Left kidney (tissue), 2 donors: Measurements from ENCODE around the gene ITGA8. TPM values are rescaled to one million over a fixed set of nuclear protein-coding genes. Genes with fewer than 3 reads are reported as not detected.
"Not testable (repeated sequence)": the region's sequence is repeated elsewhere in the genome, so short reads cannot be mapped to it uniquely, and the experiment has no call there.

Source experiments
- DNase-seq: peaks from one replicate; pipeline ENCODE4 v3.0.0-alpha.2; 2013
- polyA plus RNA-seq: library from polyadenylated mRNA; unstranded; fragments of 120-200 nt; gene quantifications from one replicate; pipeline ENCODE4 v1.2.1, GENCODE V29; 2013; ENCODE audit not compliant: insufficient read length

Gene ITGA8
- polyA plus RNA-seq, 1 donor = 47.7 TPM

DNA sequence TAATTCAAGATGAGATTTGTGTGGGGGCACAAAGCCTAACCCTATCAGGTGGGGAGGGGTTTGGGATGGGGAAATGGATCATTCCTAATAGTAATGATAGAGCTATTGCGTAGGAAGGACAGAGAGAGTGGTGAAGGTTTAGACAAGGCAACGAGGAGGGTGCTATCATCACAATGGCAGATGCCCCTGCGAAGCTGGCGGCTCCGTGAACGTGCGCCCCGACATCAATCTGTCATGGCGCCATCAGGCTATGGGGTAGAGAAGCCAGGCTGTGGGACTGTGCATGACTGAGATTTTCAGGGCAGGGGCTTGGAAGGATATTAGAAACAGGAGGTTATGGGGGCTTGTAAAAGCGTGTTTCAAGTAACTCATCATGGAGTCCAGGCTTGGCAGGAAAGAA lies 157.6 kb downstream of the ITGA8 start:
- DNase-seq = no peak

DNA sequence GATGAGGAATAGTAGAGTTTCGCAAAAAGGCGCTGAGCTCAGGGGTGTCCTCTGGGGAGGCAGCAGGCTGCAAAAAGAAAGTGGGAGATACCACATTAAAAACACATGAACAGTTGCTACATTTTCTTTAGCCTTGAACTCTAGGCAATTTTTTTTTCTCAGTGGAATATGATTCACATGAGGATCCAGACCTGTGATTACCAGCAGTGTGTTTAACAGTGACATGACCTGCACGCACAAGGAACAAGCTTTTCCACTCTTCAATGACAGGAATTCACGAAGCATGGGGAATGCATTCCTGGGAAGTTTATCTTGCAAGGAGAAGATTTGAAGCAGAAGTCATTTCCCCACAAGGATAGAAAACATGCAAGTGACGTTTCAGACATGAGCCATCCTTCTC lies 161.6 kb downstream of the ITGA8 start:
- no peak for DNase-seq

DNA sequence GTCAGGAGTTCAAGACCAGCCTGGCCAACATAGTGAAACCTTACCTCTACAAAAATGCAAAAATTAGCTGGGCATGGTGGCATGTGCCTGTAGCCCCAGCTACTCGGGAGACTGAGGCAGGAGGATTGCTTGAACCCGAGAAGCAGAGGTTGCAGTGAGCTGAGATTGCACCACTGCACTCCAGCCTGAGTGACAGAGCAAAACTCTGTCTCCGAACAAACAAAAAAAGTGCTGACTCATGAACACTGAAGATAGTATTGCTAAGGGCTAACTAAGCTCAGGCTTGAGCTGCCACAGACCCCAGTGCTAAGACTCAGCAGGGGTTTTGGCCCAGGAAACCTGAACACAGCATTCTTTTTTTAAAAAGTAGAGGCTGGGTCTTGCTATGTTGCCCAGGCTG lies 162.6 kb downstream of the ITGA8 start:
- not testable (repeated sequence) for DNase-seq

DNA sequence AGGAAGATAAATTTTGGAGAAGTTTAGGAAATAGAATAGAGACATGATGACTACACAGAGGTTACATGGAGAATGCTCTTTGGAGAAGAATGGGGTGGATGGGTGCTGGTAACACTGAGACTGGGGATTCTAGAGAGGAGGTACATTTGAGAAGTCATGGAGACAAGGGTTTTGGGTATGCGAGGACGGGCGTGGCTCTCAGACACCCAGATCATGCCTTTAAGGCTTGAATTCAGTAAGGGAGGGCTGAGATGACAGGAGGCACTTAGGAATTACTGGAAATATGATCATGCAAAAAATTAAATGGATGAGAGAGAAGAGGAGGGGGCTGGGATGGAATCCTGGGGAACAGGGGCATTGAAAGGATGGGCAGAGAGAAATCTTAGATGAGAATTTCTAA lies 168.8 kb downstream of the ITGA8 start:
- DNase-seq = no peak

- no peak for DNase-seq
Measured at GRCh38 chr10:15548331-15548730, 171.4 kb downstream of the ITGA8 start.

DNA sequence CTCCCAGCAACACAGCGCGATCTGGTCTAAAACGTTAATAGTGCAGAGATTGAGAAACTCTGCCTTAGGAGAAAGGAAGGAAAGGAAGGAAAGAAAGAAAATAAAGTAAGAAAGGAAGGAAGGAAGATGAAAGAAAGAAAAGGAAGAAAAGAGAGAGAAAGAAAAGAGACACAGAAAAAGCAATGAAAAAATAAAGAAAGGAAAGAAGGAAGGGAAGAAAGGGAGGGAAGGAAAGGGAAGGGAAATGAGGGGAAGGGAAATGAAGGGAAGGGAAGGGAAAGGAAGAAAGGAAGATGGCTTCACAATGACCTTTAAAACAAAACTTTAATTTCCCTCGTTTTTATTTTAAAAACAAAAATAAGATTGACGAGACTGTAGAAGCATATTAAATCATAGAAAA lies 173.1 kb downstream of the ITGA8 start:
- DNase-seq = no peak

- no peak for DNase-seq
Measured at GRCh38 chr10:15545884-15546283, 173.8 kb downstream of the ITGA8 start.

DNA sequence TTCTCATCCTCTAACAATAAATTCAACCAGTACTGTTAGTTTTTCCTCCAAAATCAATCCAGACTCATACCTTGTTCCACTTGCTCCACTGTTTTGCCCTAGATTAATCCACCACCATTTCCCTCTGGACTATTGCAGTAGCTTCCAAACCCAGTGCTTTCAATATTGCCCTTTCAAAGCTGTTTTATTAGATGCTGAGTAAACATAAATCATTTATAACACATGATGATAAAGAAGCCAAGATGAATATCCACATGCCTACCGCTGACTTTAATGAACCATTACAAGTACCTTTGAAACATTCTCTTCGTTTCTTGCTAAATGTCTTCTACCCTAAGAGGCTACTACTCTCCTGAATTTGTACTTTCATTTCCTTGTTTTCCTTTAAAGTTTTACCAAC lies 174.5 kb downstream of the ITGA8 start:
- no peak for DNase-seq

DNA sequence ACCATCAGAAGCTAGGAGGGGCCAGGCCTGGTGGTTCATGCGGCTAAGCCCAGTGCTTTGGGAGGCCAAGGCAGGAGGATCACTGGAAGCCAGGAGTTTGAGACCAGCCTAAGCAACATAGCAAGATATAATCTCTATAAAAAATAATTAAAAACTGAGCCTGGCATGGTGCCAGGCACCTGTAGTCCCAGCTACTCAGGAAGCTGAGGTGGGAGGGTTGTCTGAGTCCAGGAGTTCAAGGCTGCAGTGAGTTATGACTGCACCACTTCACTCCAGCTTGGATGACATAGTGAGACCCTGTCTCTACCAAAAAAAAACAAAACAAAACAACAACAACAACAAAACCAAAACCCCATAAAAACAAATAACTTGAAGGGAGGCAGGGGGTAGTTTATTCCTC lies 175.7 kb downstream of the ITGA8 start:
- no peak for DNase-seq

DNA sequence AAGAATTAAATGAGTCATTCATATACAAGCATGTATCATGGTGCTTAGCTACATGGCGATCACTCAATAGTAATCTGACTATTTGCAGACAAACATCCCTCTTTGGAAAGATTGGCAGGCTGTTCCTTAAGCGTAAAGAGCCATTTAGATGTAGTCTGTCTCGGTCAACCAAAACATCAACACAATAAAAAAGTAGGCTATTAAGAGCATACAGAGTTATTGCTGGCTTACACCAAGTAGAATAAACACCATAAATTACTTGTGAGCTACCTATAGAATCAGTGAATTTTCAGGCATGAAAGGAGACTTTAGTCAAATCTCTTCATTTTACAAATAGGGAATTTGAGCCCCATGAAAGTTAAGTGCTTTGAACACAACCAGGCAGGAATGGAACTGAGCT lies 176.9 kb downstream of the ITGA8 start:
- DNase-seq = no peak

- no peak for DNase-seq
Measured at GRCh38 chr10:15541376-15541775, 178.3 kb downstream of the ITGA8 start.

- DNase-seq = no peak
Measured at GRCh38 chr10:15540727-15541126, 179.0 kb downstream of the ITGA8 start.

GRCh38 chr10:15539262-15539661 lies 180.5 kb downstream of the ITGA8 start:
- DNase-seq = no peak

DNA sequence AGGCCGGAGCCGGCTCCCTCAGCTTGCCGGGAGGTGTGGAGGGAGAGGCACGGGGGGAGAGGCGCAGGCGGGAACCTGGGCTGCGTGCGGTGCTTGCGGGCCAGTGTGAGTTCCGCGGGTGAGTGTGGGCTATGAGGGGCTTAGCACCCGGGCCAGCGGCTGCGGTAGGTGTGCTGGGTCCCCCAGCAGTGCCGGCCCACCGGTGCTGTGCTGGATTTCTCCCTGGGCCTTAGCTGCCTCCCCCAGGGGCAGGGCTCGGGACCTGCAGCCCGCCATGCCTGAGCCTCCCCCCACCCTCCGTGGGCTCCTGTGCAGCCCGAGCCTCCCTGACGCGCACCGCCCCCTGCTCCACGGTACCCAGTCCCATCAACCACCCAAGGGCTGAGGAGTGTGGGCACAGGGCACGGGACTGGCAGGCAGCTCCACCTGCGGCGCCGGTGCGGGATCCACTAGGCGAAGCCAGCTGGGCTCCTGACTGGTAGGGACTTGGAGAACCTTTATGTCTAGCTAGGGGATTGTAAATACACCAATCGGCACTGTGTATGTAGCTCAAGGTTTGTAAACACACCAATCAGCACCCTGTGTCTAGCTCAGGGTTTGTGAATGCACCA lies 184.7 kb downstream of the ITGA8 start:
- not testable (repeated sequence) for DNase-seq

DNA sequence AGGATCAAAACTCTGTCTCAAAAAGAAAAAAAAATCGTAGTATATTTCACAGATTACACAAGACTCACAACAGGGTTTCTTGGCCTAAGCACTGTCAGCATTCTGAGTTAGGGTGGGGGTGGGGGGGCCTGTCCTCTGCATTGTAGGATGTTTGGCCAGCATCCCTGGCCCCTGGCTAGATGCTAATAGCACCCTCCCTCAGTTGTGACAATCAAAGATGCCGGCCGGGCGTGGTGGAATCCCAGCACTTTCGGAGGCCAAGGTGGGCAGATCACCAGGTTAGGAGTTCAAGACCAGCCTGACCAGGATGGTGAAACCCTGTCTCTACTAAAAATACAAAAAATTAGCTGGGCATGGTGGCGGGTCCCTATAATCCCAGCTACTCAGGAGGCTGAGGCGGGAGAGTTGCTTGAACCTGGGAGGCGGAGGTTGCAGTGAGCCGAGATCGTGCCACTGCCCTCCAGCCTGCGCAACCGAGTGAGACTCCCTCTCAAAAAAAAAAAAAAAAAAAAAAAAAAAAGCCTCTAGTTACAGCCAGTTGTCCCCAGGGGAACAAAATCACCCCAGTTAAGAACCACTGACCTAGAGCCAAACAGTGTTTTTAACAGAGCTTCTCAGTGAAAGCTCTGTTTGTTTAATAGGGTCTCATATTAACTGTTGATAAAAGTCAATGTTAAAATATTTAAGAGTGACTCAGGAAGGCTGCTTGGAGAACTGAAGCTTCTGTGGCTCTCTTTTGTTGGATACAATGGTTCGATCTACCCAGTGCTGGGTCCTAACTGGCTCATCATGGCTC lies 187.6 kb downstream of the ITGA8 start:
- DNase-seq = no peak

DNA sequence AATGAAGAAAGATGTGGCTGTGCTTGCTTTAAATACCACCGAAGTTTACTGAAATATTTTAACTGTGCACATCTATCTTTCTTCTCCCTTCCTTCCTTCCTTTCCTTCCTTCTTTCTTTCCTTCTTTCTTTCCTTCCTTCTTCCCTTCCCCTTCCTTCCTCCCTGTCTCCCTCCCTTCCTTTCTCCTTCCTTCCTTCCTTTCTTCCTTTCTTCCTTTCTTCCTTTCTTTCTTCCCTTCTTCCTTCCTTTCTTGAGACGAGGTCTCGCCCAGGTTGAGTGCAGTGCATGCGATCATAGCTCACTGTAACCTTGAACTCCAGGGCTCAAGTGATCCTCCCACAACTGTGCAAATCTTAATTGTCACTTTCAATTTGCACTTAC lies 190.9 kb downstream of the ITGA8 start:
- no peak for DNase-seq

- DNase-seq = no peak
Measured at GRCh38 chr10:15526754-15527153, 193.0 kb downstream of the ITGA8 start.

- DNase-seq = no peak
Measured at GRCh38 chr10:15521328-15521903, 198.3 kb downstream of the ITGA8 start.

- DNase-seq = no peak
Measured at GRCh38 chr10:15518250-15518649, 201.5 kb downstream of the ITGA8 start.

- no peak for DNase-seq
Measured at GRCh38 chr10:15516256-15517085, 203.3 kb downstream of the ITGA8 start.

GRCh38 chr10:15515202-15515601 lies 204.5 kb downstream of the ITGA8 start:
- DNase-seq = peak; percentile 30

GRCh38 chr10:15510963-15511362 lies 208.8 kb downstream of the ITGA8 start:
- no peak for DNase-seq

DNA sequence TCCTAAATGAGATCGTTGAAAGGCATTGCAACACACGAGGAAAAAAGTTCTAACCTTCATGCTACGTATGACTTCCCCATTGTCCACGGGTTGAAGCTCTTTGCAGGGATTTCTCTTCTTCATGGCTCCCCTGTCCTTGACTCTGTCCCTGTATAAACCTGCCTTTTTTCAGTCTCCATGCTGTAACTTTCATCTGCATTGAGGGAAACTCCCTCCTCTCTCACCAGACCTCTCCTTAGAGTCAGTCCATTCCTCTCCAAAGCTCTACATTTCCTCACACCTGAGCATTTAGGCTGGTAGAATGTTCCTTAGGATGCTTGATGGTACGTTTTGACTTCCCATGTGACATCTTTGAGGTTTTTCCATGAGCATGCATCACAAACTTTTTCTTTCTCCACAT lies 214.4 kb downstream of the ITGA8 start:
- DNase-seq = no peak
